Nephron (organoid): ENCODE results near the gene TLCD4.

Source experiments
- H3K27ac Mint-ChIP-seq, 3 experiments: 2 replicates each; pipeline ENCODE4 v1.8.0; 2020; ENCODE audit warnings: mixed read lengths in 3 of 3, mild to moderate bottlenecking in 2 of 3, moderate library complexity in 1 of 3
- H3K27me3 Mint-ChIP-seq: 2 replicates; pipeline ENCODE4 v1.8.0; 2021; ENCODE audit warnings: low read depth, mild to moderate bottlenecking, moderate library complexity, mixed read lengths
- H3K36me3 Mint-ChIP-seq: 2 replicates; pipeline ENCODE4 v1.8.0; 2020; ENCODE audit warnings: low read depth, mixed read lengths
- H3K4me1 Mint-ChIP-seq: 2 replicates; pipeline ENCODE4 v1.8.0; 2020; ENCODE audit warnings: mixed read lengths
- H3K4me3 Mint-ChIP-seq, 3 experiments: 2 replicates each; pipeline ENCODE4 v1.8.0; 2020; ENCODE audit warnings: mild to moderate bottlenecking in 3 of 3, mixed read lengths in 3 of 3, moderate library complexity in 2 of 3
- H3K9me3 Mint-ChIP-seq: 2 replicates; pipeline ENCODE4 v1.8.0; 2020; ENCODE audit warnings: mixed read lengths
- TF ChIP-seq, protein P1 (sequence below), 3 experiments: fragments of 200-600 bp; sonication (generic); IDR thresholded peaks; one replicate each; pipeline ENCODE4 v1.5.0; 2021; ENCODE audit warnings: antibody characterized with exemption in 3 of 3; ENCODE audit not compliant: unreplicated experiment in 3 of 3

TLCD4 gene

DNA sequence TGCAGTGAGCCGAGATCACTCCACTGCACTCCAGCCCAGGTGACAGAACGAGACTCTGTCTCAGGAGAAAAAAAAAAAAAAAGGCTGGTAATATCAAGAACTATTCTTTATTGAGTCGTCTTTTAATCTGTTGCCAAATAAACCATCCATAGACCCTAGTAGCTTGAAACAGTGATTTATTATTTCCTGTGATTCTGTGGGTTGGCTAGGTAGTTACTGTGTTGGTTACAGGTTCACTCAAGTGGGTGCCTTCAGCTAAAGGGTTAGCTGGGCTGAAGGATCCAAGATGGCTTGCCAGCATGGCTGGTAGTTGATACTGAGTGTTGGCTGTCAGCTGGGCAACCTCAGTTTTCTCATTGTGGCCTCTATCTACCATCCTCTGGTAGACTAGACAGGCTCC lies 9.2 kb downstream of the TLCD4 start:
- Mint-ChIP-seq H3K4me3 (no peak overlapping the region), H3K27ac (no peak overlapping the region), H3K36me3 (no peaks in the 10 kb centered on the region), H3K9me3 (no peaks in the 10 kb centered on the region), H3K4me1 (peaks cover 5% of the 10 kb centered on the region), H3K27me3 (no peaks in the 10 kb centered on the region)
- TF ChIP-seq, protein P1, sequence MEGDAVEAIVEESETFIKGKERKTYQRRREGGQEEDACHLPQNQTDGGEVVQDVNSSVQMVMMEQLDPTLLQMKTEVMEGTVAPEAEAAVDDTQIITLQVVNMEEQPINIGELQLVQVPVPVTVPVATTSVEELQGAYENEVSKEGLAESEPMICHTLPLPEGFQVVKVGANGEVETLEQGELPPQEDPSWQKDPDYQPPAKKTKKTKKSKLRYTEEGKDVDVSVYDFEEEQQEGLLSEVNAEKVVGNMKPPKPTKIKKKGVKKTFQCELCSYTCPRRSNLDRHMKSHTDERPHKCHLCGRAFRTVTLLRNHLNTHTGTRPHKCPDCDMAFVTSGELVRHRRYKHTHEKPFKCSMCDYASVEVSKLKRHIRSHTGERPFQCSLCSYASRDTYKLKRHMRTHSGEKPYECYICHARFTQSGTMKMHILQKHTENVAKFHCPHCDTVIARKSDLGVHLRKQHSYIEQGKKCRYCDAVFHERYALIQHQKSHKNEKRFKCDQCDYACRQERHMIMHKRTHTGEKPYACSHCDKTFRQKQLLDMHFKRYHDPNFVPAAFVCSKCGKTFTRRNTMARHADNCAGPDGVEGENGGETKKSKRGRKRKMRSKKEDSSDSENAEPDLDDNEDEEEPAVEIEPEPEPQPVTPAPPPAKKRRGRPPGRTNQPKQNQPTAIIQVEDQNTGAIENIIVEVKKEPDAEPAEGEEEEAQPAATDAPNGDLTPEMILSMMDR (IDR thresholded peaks at IDR 0.05; ENCODE audit: unreplicated experiment in 3 of 3): no peak

GRCh38 chr1:95126846-95127245 lies 9.7 kb downstream of the TLCD4 start:
- TF ChIP-seq, protein P1 (IDR thresholded peaks at IDR 0.05; ENCODE audit: unreplicated experiment in 3 of 3): no peak
- peaks cover 5% of the 10 kb centered on the region for H3K4me1 Mint-ChIP-seq
- no peaks in the 10 kb centered on the region for H3K9me3 Mint-ChIP-seq
- H3K36me3 Mint-ChIP-seq: no peaks in the 10 kb centered on the region
- no peaks in the 10 kb centered on the region for H3K27me3 Mint-ChIP-seq
- H3K4me3 Mint-ChIP-seq: no peak overlapping the region
- H3K27ac Mint-ChIP-seq: no peak overlapping the region

- Mint-ChIP-seq H3K9me3 (no peaks in the 10 kb centered on the region), H3K4me1 (peaks cover 5% of the 10 kb centered on the region), H3K27me3 (no peaks in the 10 kb centered on the region), H3K36me3 (no peaks in the 10 kb centered on the region), H3K27ac (no peak overlapping the region), H3K4me3 (no peak overlapping the region)
- TF ChIP-seq, protein P1 (IDR thresholded peaks at IDR 0.05; ENCODE audit: unreplicated experiment in 3 of 3): no peak
Measured at GRCh38 chr1:95127380-95127779, 10.2 kb downstream of the TLCD4 start.

DNA sequence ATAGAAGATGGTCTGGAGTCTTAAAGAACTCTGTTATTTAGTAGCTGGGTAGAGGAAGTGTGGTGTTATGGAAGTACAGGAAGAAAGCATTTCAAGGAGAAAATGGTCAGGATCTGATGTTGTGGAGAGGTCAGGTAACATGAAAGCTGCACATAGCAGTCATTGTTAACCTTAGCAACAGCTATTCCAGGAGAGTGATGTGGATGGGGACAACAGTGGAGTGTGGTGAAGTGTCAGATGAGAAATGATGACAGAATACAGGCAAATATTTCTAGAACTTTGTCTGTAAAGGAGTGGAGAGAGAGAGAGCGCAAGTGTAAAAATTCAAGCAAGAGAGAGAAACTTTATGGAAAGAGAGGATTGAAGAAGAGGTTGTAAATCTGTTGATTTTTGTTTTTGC lies 15.6 kb downstream of the TLCD4 start:
- Mint-ChIP-seq H3K27ac (no peak overlapping the region), H3K4me1 (no peaks in the 10 kb centered on the region), H3K27me3 (peaks cover 4% of the 10 kb centered on the region), H3K4me3 (no peak overlapping the region), H3K36me3 (no peaks in the 10 kb centered on the region), H3K9me3 (no peaks in the 10 kb centered on the region)
- TF ChIP-seq, protein P1 (IDR thresholded peaks at IDR 0.05; ENCODE audit: unreplicated experiment in 3 of 3): no peak

DNA sequence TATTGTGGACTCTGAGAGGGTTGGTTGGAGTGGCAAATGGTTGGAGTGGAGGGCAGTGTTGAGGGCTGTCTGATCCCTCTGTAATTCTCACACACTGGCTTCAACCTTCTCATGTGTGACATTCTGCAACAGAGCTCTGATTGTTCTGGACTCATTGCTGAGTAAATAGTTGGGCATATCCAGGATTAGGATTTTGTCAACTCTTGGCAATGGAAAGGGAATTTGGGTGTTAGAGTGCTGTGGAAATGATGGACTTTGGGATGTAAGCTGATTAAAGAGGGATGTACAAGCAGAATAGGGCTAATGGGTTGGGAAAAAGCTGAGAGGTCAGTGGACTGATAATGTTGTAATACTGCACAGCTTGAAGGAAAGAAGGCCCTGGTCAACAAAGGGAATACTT lies 16.5 kb downstream of the TLCD4 start:
- H3K9me3 Mint-ChIP-seq: no peaks in the 10 kb centered on the region
- no peaks in the 10 kb centered on the region for H3K4me1 Mint-ChIP-seq
- H3K4me3 Mint-ChIP-seq: no peak overlapping the region
- no peaks in the 10 kb centered on the region for H3K36me3 Mint-ChIP-seq
- peaks cover 4% of the 10 kb centered on the region for H3K27me3 Mint-ChIP-seq
- TF ChIP-seq, protein P1 (IDR thresholded peaks at IDR 0.05; ENCODE audit: unreplicated experiment in 3 of 3): no peak
- no peak overlapping the region for H3K27ac Mint-ChIP-seq

DNA sequence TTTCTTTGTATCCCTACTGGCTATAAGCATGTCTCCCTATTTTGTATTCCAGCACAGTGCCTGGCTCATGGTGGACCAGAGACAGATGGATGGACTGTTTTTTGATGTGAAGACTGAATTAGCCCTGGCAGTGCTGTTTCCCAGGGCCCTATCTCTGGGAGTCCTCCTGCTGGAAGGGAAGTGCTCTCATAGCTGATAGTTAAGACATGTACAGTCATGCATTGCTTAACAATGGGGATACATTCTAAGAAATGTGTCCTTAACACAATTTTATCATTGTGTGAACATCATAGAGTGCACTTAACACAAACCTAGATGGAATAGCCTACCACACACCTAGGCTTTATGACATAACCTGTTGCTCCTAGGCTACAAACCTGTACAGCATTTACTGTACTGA lies 21.1 kb downstream of the TLCD4 start:
- TF ChIP-seq, protein P1 (IDR thresholded peaks at IDR 0.05; ENCODE audit: unreplicated experiment in 3 of 3): no peak
- Mint-ChIP-seq H3K36me3 (no peaks in the 10 kb centered on the region), H3K4me3 (no peak overlapping the region), H3K9me3 (no peaks in the 10 kb centered on the region), H3K27me3 (peaks cover 4% of the 10 kb centered on the region), H3K4me1 (no peaks in the 10 kb centered on the region), H3K27ac (no peak overlapping the region)
